ENCODE measurements around the gene NTNG1.

NTNG1 gene

DNA sequence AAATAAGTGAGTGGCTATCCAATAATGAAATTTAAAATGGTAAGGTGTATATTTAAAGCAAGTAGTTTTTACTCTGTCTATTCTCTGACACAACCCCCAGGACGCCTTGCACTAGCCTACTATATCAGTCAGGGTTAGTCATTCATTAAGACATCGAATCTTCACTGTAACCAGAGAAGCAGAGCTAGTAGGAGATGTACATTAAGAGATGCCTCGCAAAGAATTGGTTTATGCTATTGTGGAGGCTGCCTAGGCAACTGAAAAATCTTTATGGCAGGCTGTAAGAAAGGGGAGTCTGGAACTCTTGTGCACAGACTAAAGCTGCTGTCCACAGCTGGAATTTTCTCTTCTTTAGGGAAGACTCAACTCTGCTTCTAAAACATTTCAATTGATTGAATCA, 28.8 kb downstream of the NTNG1 start:
- DNase-seq (ENCODE audit: low spot score): no peak
- in situ Hi-C loops (cut with MboI; ENCODE audit: low sequenced_read_pairs, unreplicated experiment): no loop called here
- TF ChIP-seq CTCF (IDR thresholded peaks at IDR 0.05; ENCODE audit: borderline replicate concordance, control extremely low read depth, extremely low read depth, insufficient read depth, missing control alignments): no peak

- no peak for TF ChIP-seq CTCF (IDR thresholded peaks at IDR 0.05; ENCODE audit: borderline replicate concordance, control extremely low read depth, extremely low read depth, insufficient read depth, missing control alignments)
- DNase-seq (ENCODE audit: low spot score): no peak
- in situ Hi-C loops (cut with MboI; ENCODE audit: low sequenced_read_pairs, unreplicated experiment): no loop called here
Observed at GRCh38 chr1:107171333-107171732, 30.5 kb downstream of the NTNG1 start.

DNA sequence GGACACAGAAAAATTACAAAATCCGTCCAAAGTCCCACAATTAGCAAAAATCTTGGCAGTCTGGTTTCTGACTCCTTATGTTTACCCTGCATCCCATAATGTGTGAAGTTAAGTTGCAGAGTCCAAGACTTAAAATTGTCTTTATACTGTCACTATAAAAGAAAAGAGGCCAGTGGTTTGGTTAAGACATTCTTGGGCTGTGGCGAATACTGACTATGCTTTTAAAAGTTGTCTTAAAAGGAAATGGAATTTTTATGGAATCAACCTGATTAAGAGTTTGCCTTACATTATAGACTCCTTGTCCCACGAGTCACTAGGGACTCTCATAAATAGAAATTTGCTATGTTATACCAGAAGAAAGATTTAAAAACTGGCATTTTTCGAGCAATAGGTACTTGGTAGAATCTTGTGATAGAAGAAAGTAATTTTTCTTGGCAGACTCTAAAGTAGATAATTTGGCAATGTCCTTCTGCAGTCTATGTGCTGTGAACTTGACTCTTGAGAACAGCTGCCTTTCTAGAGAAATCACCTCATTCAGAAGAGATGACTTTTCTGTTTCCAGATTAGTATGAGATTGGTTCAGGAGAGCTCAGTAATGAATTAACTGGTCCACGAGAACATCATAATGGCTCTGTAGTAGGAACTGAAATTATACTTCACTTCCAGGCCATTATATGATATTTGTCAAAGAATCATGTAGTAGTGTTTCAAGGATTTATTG, 31.8 kb downstream of the NTNG1 start:
- no peak for TF ChIP-seq CTCF (IDR thresholded peaks at IDR 0.05; ENCODE audit: borderline replicate concordance, control extremely low read depth, extremely low read depth, insufficient read depth, missing control alignments)
- in situ Hi-C loops (cut with MboI; ENCODE audit: low sequenced_read_pairs, unreplicated experiment): no loop called here

GRCh38 chr1:107175102-107175909, 34.5 kb downstream of the NTNG1 start:
- in situ Hi-C loops (cut with MboI; ENCODE audit: low sequenced_read_pairs, unreplicated experiment): loop anchor here (25.0 kb wide), 1 partner anchor 362 kb away; no protein-coding TSS in a partner anchor
- DNase-seq (ENCODE audit: low spot score): no peak
- TF ChIP-seq CTCF (IDR thresholded peaks at IDR 0.05; ENCODE audit: borderline replicate concordance, control extremely low read depth, extremely low read depth, insufficient read depth, missing control alignments): no peak

More for the DNA sequence above, 31.8 kb downstream of the NTNG1 start:
- no peak for DNase-seq (ENCODE audit: low spot score)

DNA sequence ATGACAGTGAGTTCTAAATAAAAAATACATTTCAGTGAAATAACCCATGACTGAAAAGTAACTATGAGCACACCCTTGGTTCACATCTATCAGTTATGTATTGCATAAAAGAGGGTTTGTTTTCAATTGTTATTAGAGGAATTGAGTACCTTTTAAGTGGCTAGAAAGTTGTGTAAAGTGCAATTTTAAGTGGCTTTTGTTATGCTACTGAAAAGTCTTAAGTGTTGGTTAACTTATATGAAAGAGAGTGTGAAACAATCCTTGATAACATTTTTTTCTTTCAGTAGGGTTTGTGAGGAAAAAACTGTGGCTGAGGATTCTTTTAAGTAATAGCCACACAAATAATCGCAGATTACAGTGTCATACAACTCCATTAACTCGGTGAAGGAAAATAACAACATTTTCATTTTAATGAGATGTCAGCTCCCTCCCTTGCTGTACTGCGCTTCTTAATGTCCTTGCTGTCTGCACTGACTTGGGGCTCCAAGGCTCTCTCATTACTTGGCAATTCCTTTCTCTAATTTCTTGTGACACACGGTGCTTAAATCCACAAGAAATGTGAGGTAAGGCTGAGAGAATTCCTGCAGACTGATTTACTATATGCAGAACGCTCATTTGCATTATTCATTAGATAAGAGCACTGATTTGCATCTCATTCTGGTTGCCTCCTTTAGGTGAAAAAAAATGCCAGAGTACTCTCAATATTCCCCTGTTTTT, 40.6 kb downstream of the NTNG1 start:
- no peak for DNase-seq (ENCODE audit: low spot score)
- in situ Hi-C loops (cut with MboI; ENCODE audit: low sequenced_read_pairs, unreplicated experiment): loop anchor here (25.0 kb wide), 1 partner anchor 356 kb away; no protein-coding TSS in a partner anchor
- no peak for TF ChIP-seq CTCF (IDR thresholded peaks at IDR 0.05; ENCODE audit: borderline replicate concordance, control extremely low read depth, extremely low read depth, insufficient read depth, missing control alignments)

GRCh38 chr1:107183011-107183410, 42.2 kb downstream of the NTNG1 start:
- in situ Hi-C loops (cut with MboI; ENCODE audit: low sequenced_read_pairs, unreplicated experiment): loop anchor here (25.0 kb wide), 1 partner anchor 354 kb away; no protein-coding TSS in a partner anchor
- DNase-seq (ENCODE audit: low spot score): no peak
- no peak for TF ChIP-seq CTCF (IDR thresholded peaks at IDR 0.05; ENCODE audit: borderline replicate concordance, control extremely low read depth, extremely low read depth, insufficient read depth, missing control alignments)

All from GM13976 (cell line).